GM12878 (cell line): ENCODE measurements around the gene PPP1CC.
"Not testable (repeated sequence)": the region's sequence is repeated elsewhere in the genome, so short reads cannot be mapped to it uniquely, and the experiment has no call there.

Experiments
- CREB1 ChIP-seq: IDR thresholded peaks from 2 replicates; pipeline ENCODE4 v1.6.1; 2012; ENCODE audit warnings: low read depth, mild to moderate bottlenecking, inconsistent platforms
- FOS ChIP-seq: IDR thresholded peaks from 3 replicates; pipeline ENCODE4 v1.6.1; 2011; ENCODE audit warnings: borderline replicate concordance; ENCODE audit not compliant: insufficient read length; ENCODE audit errors: extremely low read depth
- FOXK2 ChIP-seq: fragments of 450-650 bp; IDR thresholded peaks from 2 replicates; pipeline ENCODE4 v1.6.1; 2017; ENCODE audit warnings: mild to moderate bottlenecking, moderate library complexity
- HCFC1 ChIP-seq: fragments of 150-350 bp; IDR thresholded peaks from 2 replicates; pipeline ENCODE4 v1.6.1; 2014; ENCODE audit warnings: low read length
- MXI1 ChIP-seq: fragments of 150-350 bp; IDR thresholded peaks from 2 replicates; pipeline ENCODE4 v1.6.1; 2011; ENCODE audit warnings: low read depth, mild to moderate bottlenecking, inconsistent platforms, low read length, improper control_type of control experiment
- NR2C2 ChIP-seq: IDR thresholded peaks from 2 replicates; pipeline ENCODE4 v1.6.1; 2011; ENCODE audit warnings: borderline replicate concordance, low read depth; ENCODE audit not compliant: control insufficient read depth, insufficient read length
- POLR2A ChIP-seq: IDR thresholded peaks from 2 replicates; pipeline ENCODE4 v1.6.1; 2011; ENCODE audit warnings: low read depth, mild to moderate bottlenecking, low read length
- POLR2AphosphoS2 ChIP-seq: IDR thresholded peaks from 2 replicates; pipeline ENCODE4 v1.6.1; 2011; ENCODE audit warnings: low read depth, mild to moderate bottlenecking, low read length, improper control_type of control experiment, moderate library complexity
- RB1 ChIP-seq: fragments of 450-650 bp; formaldehyde crosslinking; IDR thresholded peaks from 2 replicates; pipeline ENCODE4 v1.6.1; 2017; ENCODE audit warnings: mild to moderate bottlenecking, borderline replicate concordance
- TF ChIP-seq, protein P1 (sequence below), 3 experiments: IDR thresholded peaks in 2 of 3; conservative IDR thresholded peaks in 1 of 3; 2 replicates each; pipeline ENCODE4 v1.5.1; 2011; ENCODE audit warnings: low read depth in 3 of 3, low read length in 3 of 3, mild to moderate bottlenecking in 3 of 3, control low read depth in 2 of 3, moderate library complexity in 2 of 3, inconsistent platforms in 1 of 3, mixed read lengths in 1 of 3; ENCODE audit not compliant: control insufficient read depth in 2 of 3, insufficient read depth in 1 of 3; ENCODE audit errors: extremely low read depth in 1 of 3
- TF ChIP-seq, protein P2 (sequence below): IDR thresholded peaks from 2 replicates; pipeline ENCODE4 v1.6.1; 2011; ENCODE audit warnings: low read depth, mild to moderate bottlenecking, low read length, moderate library complexity, borderline replicate concordance; ENCODE audit errors: extremely low read depth

GRCh38 chr12:110722892-110723291, 19.8 kb downstream of the PPP1CC start:
- TF ChIP-seq CREB1, POLR2A, HCFC1, FOS, MXI1, POLR2AphosphoS2, FOXK2, NR2C2, RB1: not testable (repeated sequence)
- TF ChIP-seq, protein P1, sequence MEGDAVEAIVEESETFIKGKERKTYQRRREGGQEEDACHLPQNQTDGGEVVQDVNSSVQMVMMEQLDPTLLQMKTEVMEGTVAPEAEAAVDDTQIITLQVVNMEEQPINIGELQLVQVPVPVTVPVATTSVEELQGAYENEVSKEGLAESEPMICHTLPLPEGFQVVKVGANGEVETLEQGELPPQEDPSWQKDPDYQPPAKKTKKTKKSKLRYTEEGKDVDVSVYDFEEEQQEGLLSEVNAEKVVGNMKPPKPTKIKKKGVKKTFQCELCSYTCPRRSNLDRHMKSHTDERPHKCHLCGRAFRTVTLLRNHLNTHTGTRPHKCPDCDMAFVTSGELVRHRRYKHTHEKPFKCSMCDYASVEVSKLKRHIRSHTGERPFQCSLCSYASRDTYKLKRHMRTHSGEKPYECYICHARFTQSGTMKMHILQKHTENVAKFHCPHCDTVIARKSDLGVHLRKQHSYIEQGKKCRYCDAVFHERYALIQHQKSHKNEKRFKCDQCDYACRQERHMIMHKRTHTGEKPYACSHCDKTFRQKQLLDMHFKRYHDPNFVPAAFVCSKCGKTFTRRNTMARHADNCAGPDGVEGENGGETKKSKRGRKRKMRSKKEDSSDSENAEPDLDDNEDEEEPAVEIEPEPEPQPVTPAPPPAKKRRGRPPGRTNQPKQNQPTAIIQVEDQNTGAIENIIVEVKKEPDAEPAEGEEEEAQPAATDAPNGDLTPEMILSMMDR (IDR thresholded peaks at IDR 0.05 in 2 of 3, conservative IDR thresholded peaks at IDR 0.05 in 1 of 3; ENCODE audit: control insufficient read depth in 2 of 3, extremely low read depth in 1 of 3, insufficient read depth in 1 of 3, low read depth in 3 of 3, low read length in 3 of 3), result not testable (repeated sequence)
- TF ChIP-seq, protein P2, sequence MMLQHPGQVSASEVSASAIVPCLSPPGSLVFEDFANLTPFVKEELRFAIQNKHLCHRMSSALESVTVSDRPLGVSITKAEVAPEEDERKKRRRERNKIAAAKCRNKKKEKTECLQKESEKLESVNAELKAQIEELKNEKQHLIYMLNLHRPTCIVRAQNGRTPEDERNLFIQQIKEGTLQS, result not testable (repeated sequence)
